ENCODE measurements around the gene ISOC1. TPM values are rescaled to one million over a fixed set of nuclear protein-coding genes. Genes with fewer than 3 reads are reported as not detected.

ISOC1 gene
- polyA plus RNA-seq, 1 donor (not counting 4 experiments of a cell fraction or from before 2014, with no cell fraction given) = 26.4 TPM

DNA sequence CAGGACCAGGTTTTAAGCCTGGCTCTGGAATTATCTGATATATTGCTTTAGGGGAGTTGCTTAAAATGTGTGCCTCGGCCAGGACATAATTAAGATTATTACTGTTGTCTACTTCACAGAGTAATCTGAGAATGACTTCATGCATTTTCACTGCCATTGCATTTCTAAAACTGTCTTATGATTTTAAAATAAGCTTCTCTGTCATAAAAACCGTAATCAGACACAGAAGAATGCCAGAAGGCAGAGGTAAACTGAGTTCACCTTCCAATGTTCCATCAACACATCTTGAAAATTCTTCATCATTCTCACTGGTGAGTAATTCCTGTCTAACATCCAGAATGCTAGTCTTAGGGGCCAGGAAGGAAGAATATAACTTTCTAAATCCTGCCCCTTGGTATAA is 47.1 kb downstream of the ISOC1 start:
- no peak overlapping the region for H3K27ac ChIP-seq (ENCODE audit: control insufficient read depth, insufficient read depth, low read length)
- no peaks in the 10 kb centered on the region for H3K9me3 ChIP-seq (ENCODE audit: control insufficient read depth, low read depth, low read length)
- no peaks in the 10 kb centered on the region for H4K20me1 ChIP-seq (ENCODE audit: control insufficient read depth, extremely low read depth, insufficient read depth, low read length)
- no peaks in the 10 kb centered on the region for H3K36me3 ChIP-seq (ENCODE audit: control insufficient read depth in 2 of 2, extremely low read depth in 1 of 2, insufficient read depth in 2 of 2, low read length in 2 of 2)
- H3K27me3 ChIP-seq (ENCODE audit: control insufficient read depth, extremely low read depth, insufficient read depth, low read length) = no peaks in the 10 kb centered on the region
- dilution Hi-C loops (cut with MboI; ENCODE audit: extremely low pct_ligation_motif_present, low sequenced_read_pairs) = no loop called here
- DNase-seq (ENCODE audit: low read depth, low spot score) (no peak), FAIRE-seq (no peak)
- H2AFZ ChIP-seq (ENCODE audit: control insufficient read depth, low read length) = no peak overlapping the region
- no peaks in the 10 kb centered on the region for H3K9me1 ChIP-seq (ENCODE audit: control insufficient read depth, extremely low read depth, insufficient read depth, low read length)
- H3K4me3 ChIP-seq (ENCODE audit: control insufficient read depth in 2 of 3, extremely low read depth in 1 of 3, insufficient read depth in 2 of 3, low read depth in 1 of 3, low read length in 3 of 3) = no peak overlapping the region
- H3K79me2 ChIP-seq (ENCODE audit: control insufficient read depth, insufficient read depth, low read length) = no peaks in the 10 kb centered on the region
- TF ChIP-seq EZH2 (IDR thresholded peaks at IDR 0.05; ENCODE audit: low read length) = no peak
- no peak for TF ChIP-seq CTCF (optimal IDR thresholded peaks at IDR 0.05 in 1 of 3, IDR thresholded peaks at IDR 0.05 in 1 of 3, conservative IDR thresholded peaks at IDR 0.05 in 1 of 3; ENCODE audit: extremely low read depth in 1 of 3, insufficient read depth in 2 of 3, low read length in 3 of 3)
- no peak overlapping the region for H3K4me2 ChIP-seq (ENCODE audit: control insufficient read depth, extremely low read depth, insufficient read depth, low read depth, low read length)
- no peak overlapping the region for H3K9ac ChIP-seq (ENCODE audit: control insufficient read depth, extremely low read depth, insufficient read depth, low read length)
- H3K4me1 ChIP-seq (ENCODE audit: control insufficient read depth, extremely low read depth, insufficient read depth, low read length) = no peaks in the 10 kb centered on the region

- no peak for DNase-seq (ENCODE audit: low read depth, low spot score)
- Histone ChIP-seq H3K9ac (ENCODE audit: control insufficient read depth, extremely low read depth, insufficient read depth, low read length) (no peak overlapping the region), H4K20me1 (ENCODE audit: control insufficient read depth, extremely low read depth, insufficient read depth, low read length) (no peaks in the 10 kb centered on the region), H3K4me2 (ENCODE audit: control insufficient read depth, extremely low read depth, insufficient read depth, low read depth, low read length) (no peak overlapping the region), H3K9me3 (ENCODE audit: control insufficient read depth, low read depth, low read length) (no peaks in the 10 kb centered on the region), H3K27ac (ENCODE audit: control insufficient read depth, insufficient read depth, low read length) (no peak overlapping the region), H3K9me1 (ENCODE audit: control insufficient read depth, extremely low read depth, insufficient read depth, low read length) (no peaks in the 10 kb centered on the region), H3K4me3 (ENCODE audit: control insufficient read depth in 2 of 3, extremely low read depth in 1 of 3, insufficient read depth in 2 of 3, low read depth in 1 of 3, low read length in 3 of 3) (no peak overlapping the region), H3K4me1 (ENCODE audit: control insufficient read depth, extremely low read depth, insufficient read depth, low read length) (no peaks in the 10 kb centered on the region), H3K36me3 (ENCODE audit: control insufficient read depth in 2 of 2, extremely low read depth in 1 of 2, insufficient read depth in 2 of 2, low read length in 2 of 2) (no peaks in the 10 kb centered on the region), H2AFZ (ENCODE audit: control insufficient read depth, low read length) (no peak overlapping the region), H3K79me2 (ENCODE audit: control insufficient read depth, insufficient read depth, low read length) (no peaks in the 10 kb centered on the region), H3K27me3 (ENCODE audit: control insufficient read depth, extremely low read depth, insufficient read depth, low read length) (no peaks in the 10 kb centered on the region)
- FAIRE-seq = no peak
- dilution Hi-C loops (cut with MboI; ENCODE audit: extremely low pct_ligation_motif_present, low sequenced_read_pairs) = no loop called here
- TF ChIP-seq EZH2 (IDR thresholded peaks at IDR 0.05; ENCODE audit: low read length) = no peak
- no peak for TF ChIP-seq CTCF (optimal IDR thresholded peaks at IDR 0.05 in 1 of 3, IDR thresholded peaks at IDR 0.05 in 1 of 3, conservative IDR thresholded peaks at IDR 0.05 in 1 of 3; ENCODE audit: extremely low read depth in 1 of 3, insufficient read depth in 2 of 3, low read length in 3 of 3)
Observed at GRCh38 chr5:129155876-129156275, 61.3 kb downstream of the ISOC1 start.
